ENCODE results near the gene PIAS4. TPM values are rescaled to one million over a fixed set of nuclear protein-coding genes. Genes with fewer than 3 reads are reported as not detected.

Gene PIAS4
- total and polyA plus RNA-seq, 2 donors (not counting 3 experiments of a cell fraction or from before 2014, with no cell fraction given), result 26.2 to 46.2 TPM

DNA sequence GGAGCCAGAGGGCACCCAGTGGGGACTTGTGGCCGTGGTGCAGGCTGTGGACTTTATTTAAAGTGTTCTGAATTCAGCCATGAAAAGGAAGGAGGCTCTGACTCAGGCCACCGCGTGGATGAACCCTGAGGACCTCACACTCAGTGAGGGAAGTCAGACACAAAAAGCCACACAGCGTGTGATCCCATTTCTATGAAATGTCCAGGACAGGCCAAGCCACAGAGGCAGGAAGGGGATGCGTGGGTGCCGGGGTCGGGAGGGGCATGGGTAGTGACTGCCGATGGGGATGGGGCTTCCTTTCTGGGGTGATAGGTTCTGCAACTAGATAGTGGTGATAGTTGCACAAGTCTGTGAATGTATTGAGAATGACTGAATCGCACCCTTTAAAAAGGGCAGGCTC, 67.8 kb downstream of the PIAS4 start:
- POLR2A ChIA-PET, result no interaction called here
- H3K4me1 ChIP-seq (ENCODE audit: control insufficient read depth, extremely low read depth, insufficient read depth, low read length), result peaks cover 6% of the 10 kb centered on the region
- dilution Hi-C loops (cut with MboI; ENCODE audit: extremely low pct_ligation_motif_present, low sequenced_read_pairs), result no loop called here

More for the DNA sequence above, 67.8 kb downstream of the PIAS4 start:
- Histone ChIP-seq H3K36me3 (ENCODE audit: control insufficient read depth in 2 of 2, extremely low read depth in 1 of 2, insufficient read depth in 2 of 2, low read length in 2 of 2) (no peaks in the 10 kb centered on the region), H2AFZ (ENCODE audit: low read depth, low read length) (peak overlapping the region; percentile 77), H3K27me3 (ENCODE audit: control insufficient read depth in 2 of 2, insufficient read depth in 2 of 2, low read length in 2 of 2) (no peaks in the 10 kb centered on the region), H4K20me1 (replicated peaks; ENCODE audit: control insufficient read depth, extremely low read depth, insufficient read depth, low read length) (no peaks in the 10 kb centered on the region), H3K4me3 (replicated peaks in 1 of 3; ENCODE audit: insufficient read depth in 1 of 3, low read depth in 1 of 3, low read length in 3 of 3) (no peak overlapping the region), H3K79me2 (ENCODE audit: control insufficient read depth, insufficient read depth, low read length) (no peaks in the 10 kb centered on the region), H3K9me3 (replicated peaks; ENCODE audit: control insufficient read depth, insufficient read depth, low read length) (no peaks in the 10 kb centered on the region), H3K9ac (replicated peaks; ENCODE audit: extremely low read depth, insufficient read depth, low read length) (no peak overlapping the region), H3K27ac (ENCODE audit: insufficient read depth, low read depth, low read length) (no peak overlapping the region), H3K4me2 (ENCODE audit: insufficient read depth, low read length) (no peak overlapping the region), H3K9me1 (replicated peaks; ENCODE audit: control insufficient read depth, extremely low read depth, insufficient read depth, low read length) (no peaks in the 10 kb centered on the region)
- CTCF ChIA-PET, result interaction anchor here (1.5 to 2.0 kb wide), 2 partner anchors 17 to 30 kb away, joined by 4 read pairs; no protein-coding TSS in a partner anchor
- FAIRE-seq, result peak; percentile 37
- intact Hi-C loops (cut with micrococcal nuclease), result no loop called here
- DNase-seq (ENCODE audit: low read depth, low spot score), result peak; percentile 23
- TF ChIP-seq FOS (IDR thresholded peaks at IDR 0.05; ENCODE audit: borderline replicate concordance, insufficient read depth, low read length) (peak; percentile 37), GATA2 (IDR thresholded peaks at IDR 0.05; ENCODE audit: insufficient read depth, insufficient read length, low read depth, low read length) (no peak), EZH2 (IDR thresholded peaks at IDR 0.05; ENCODE audit: borderline replicate concordance, low read depth, low read length, severe bottlenecking) (no peak), JUN (IDR thresholded peaks at IDR 0.05; ENCODE audit: borderline replicate concordance, insufficient read depth, insufficient read length, low read depth) (no peak), POLR2A (IDR thresholded peaks at IDR 0.05; ENCODE audit: low read depth, low read length) (no peak), CTCF (IDR thresholded peaks at IDR 0.05; ENCODE audit: extremely low read depth in 1 of 2, insufficient read depth in 1 of 2, low read depth in 1 of 2, low read length in 2 of 2) (no peak), MAX (IDR thresholded peaks at IDR 0.05; ENCODE audit: insufficient read depth, insufficient read length) (no peak), POLR2AphosphoS5 (IDR thresholded peaks at IDR 0.05; ENCODE audit: insufficient read depth, low read depth, low read length) (no peak), MYC (IDR thresholded peaks at IDR 0.05; ENCODE audit: low read depth, low read length) (no peak)
- no TSS peak for BruUV-seq (replicated peaks)
